ENCODE results near the gene BSN.
"Not testable (repeated sequence)": the region's sequence is repeated elsewhere in the genome, so short reads cannot be mapped to it uniquely, and the experiment has no call there.

Gene BSN

GRCh38 chr3:49687424-49687795 is 133.1 kb downstream of the BSN start:
- H3K4me3 Mint-ChIP-seq; H3K27ac Mint-ChIP-seq; H3K36me3 Mint-ChIP-seq (ENCODE audit: low read depth); H3K27me3 Mint-ChIP-seq; H3K9me3 Mint-ChIP-seq: not testable (repeated sequence)
- H3K4me1 Mint-ChIP-seq (ENCODE audit: low read depth) = peaks cover 40% of the 10 kb centered on the region

- H3K36me3 Mint-ChIP-seq (ENCODE audit: low read depth); H3K9me3 Mint-ChIP-seq; H3K27me3 Mint-ChIP-seq: not testable (repeated sequence)
- peaks cover 44% of the 10 kb centered on the region for H3K4me1 Mint-ChIP-seq (ENCODE audit: low read depth)
- peak overlapping the region; percentile 95 for H3K27ac Mint-ChIP-seq
- H3K4me3 Mint-ChIP-seq = peak overlapping the region; percentile 96
Measured at GRCh38 chr3:49688338-49689045, 134.2 kb downstream of the BSN start.

GRCh38 chr3:49689046-49689907 is 135.0 kb downstream of the BSN start, which contains the start of the genes MST1 and RNF123:
TSS of gene MST1 (minus strand) at chr3:49689474. CDS start at chr3:49688691, 783 bp downstream.
TSS of gene RNF123 (plus strand) at chr3:49689557. CDS start at chr3:49691166, 1,609 bp downstream.
- H3K9me3 Mint-ChIP-seq = no peaks in the 10 kb centered on the region
- H3K27me3 Mint-ChIP-seq = no peaks in the 10 kb centered on the region
- H3K4me3 Mint-ChIP-seq = peak within 1 kb of the TSS; percentile 96
- H3K27ac Mint-ChIP-seq = peak within 1 kb of the TSS; percentile 95
- H3K36me3 Mint-ChIP-seq (ENCODE audit: low read depth) = no peaks in the 10 kb centered on the region
- peaks cover 48% of the 10 kb centered on the region for H3K4me1 Mint-ChIP-seq (ENCODE audit: low read depth)

GRCh38 chr3:49689908-49690624 is 135.8 kb downstream of the BSN start:
- H3K27me3 Mint-ChIP-seq; H3K36me3 Mint-ChIP-seq (ENCODE audit: low read depth); H3K9me3 Mint-ChIP-seq: not testable (repeated sequence)
- H3K27ac Mint-ChIP-seq = peak overlapping the region; percentile 95
- peaks cover 48% of the 10 kb centered on the region for H3K4me1 Mint-ChIP-seq (ENCODE audit: low read depth)
- H3K4me3 Mint-ChIP-seq = peak overlapping the region; percentile 96

GRCh38 chr3:49690856-49691255 is 136.6 kb downstream of the BSN start:
- not testable (repeated sequence) for H3K9me3 Mint-ChIP-seq; H3K27me3 Mint-ChIP-seq; H3K36me3 Mint-ChIP-seq (ENCODE audit: low read depth)
- H3K4me3 Mint-ChIP-seq = peak overlapping the region; percentile 96
- H3K27ac Mint-ChIP-seq = peak overlapping the region; percentile 95
- peaks cover 45% of the 10 kb centered on the region for H3K4me1 Mint-ChIP-seq (ENCODE audit: low read depth)

- H3K9me3 Mint-ChIP-seq; H3K36me3 Mint-ChIP-seq (ENCODE audit: low read depth); H3K27me3 Mint-ChIP-seq; H3K4me3 Mint-ChIP-seq; H3K27ac Mint-ChIP-seq: not testable (repeated sequence)
- peaks cover 45% of the 10 kb centered on the region for H3K4me1 Mint-ChIP-seq (ENCODE audit: low read depth)
Measured at GRCh38 chr3:49691481-49691880, 137.2 kb downstream of the BSN start.

- not testable (repeated sequence) for H3K4me3 Mint-ChIP-seq; H3K27me3 Mint-ChIP-seq; H3K36me3 Mint-ChIP-seq (ENCODE audit: low read depth); H3K27ac Mint-ChIP-seq; H3K9me3 Mint-ChIP-seq
- H3K4me1 Mint-ChIP-seq (ENCODE audit: low read depth) = peaks cover 26% of the 10 kb centered on the region
Measured at GRCh38 chr3:49694409-49695070, 140.3 kb downstream of the BSN start.

GRCh38 chr3:49695350-49696015 is 141.2 kb downstream of the BSN start:
- H3K27ac Mint-ChIP-seq = not testable (repeated sequence)

GRCh38 chr3:49699281-49699979 is 145.2 kb downstream of the BSN start:
- Mint-ChIP-seq H3K9me3 (no peaks in the 10 kb centered on the region), H3K27ac (no peak overlapping the region), H3K4me1 (ENCODE audit: low read depth) (no peaks in the 10 kb centered on the region), H3K4me3 (no peak overlapping the region), H3K36me3 (ENCODE audit: low read depth) (peaks cover 3% of the 10 kb centered on the region), H3K27me3 (no peaks in the 10 kb centered on the region)

More at GRCh38 chr3:49695350-49696015, 141.2 kb downstream of the BSN start:
- H3K4me3 Mint-ChIP-seq; H3K36me3 Mint-ChIP-seq (ENCODE audit: low read depth); H3K27me3 Mint-ChIP-seq; H3K9me3 Mint-ChIP-seq: not testable (repeated sequence)
- H3K4me1 Mint-ChIP-seq (ENCODE audit: low read depth) = peaks cover 18% of the 10 kb centered on the region

GRCh38 chr3:49700014-49700413 is 145.7 kb downstream of the BSN start:
- H3K36me3 Mint-ChIP-seq (ENCODE audit: low read depth) = peaks cover 3% of the 10 kb centered on the region
- H3K27me3 Mint-ChIP-seq = no peaks in the 10 kb centered on the region
- H3K9me3 Mint-ChIP-seq = no peaks in the 10 kb centered on the region
- H3K4me1 Mint-ChIP-seq (ENCODE audit: low read depth) = no peaks in the 10 kb centered on the region
- H3K4me3 Mint-ChIP-seq = no peak overlapping the region
- no peak overlapping the region for H3K27ac Mint-ChIP-seq

GRCh38 chr3:49700453-49701128 is 146.3 kb downstream of the BSN start:
- no peak overlapping the region for H3K4me3 Mint-ChIP-seq
- H3K27me3 Mint-ChIP-seq = no peaks in the 10 kb centered on the region
- H3K9me3 Mint-ChIP-seq = no peaks in the 10 kb centered on the region
- no peaks in the 10 kb centered on the region for H3K4me1 Mint-ChIP-seq (ENCODE audit: low read depth)
- H3K27ac Mint-ChIP-seq = no peak overlapping the region
- H3K36me3 Mint-ChIP-seq (ENCODE audit: low read depth) = peaks cover 3% of the 10 kb centered on the region

GRCh38 chr3:49701388-49702077 is 147.3 kb downstream of the BSN start:
- Mint-ChIP-seq H3K36me3 (ENCODE audit: low read depth) (peaks cover 3% of the 10 kb centered on the region), H3K4me1 (ENCODE audit: low read depth) (no peaks in the 10 kb centered on the region), H3K4me3 (no peak overlapping the region), H3K9me3 (no peaks in the 10 kb centered on the region), H3K27ac (no peak overlapping the region), H3K27me3 (no peaks in the 10 kb centered on the region)

GRCh38 chr3:49702672-49703071 is 148.4 kb downstream of the BSN start:
- peaks cover 9% of the 10 kb centered on the region for H3K36me3 Mint-ChIP-seq (ENCODE audit: low read depth)
- no peaks in the 10 kb centered on the region for H3K27me3 Mint-ChIP-seq
- no peak overlapping the region for H3K27ac Mint-ChIP-seq
- H3K9me3 Mint-ChIP-seq = no peaks in the 10 kb centered on the region
- H3K4me1 Mint-ChIP-seq (ENCODE audit: low read depth) = no peaks in the 10 kb centered on the region
- no peak overlapping the region for H3K4me3 Mint-ChIP-seq

All from stimulated activated naive CD8-positive, alpha-beta T cell treated with anti-CD3 and anti-CD28 coated beads, Interleukin-15, Interleukin-2, amounts not matched to agents 100 ng/mL and 50 ng/mL, for 24 hours (primary cell).